GM12878 (cell line): ENCODE results near the gene NPC1. TPM values are rescaled to one million over a fixed set of nuclear protein-coding genes. Genes with fewer than 3 reads are reported as not detected.
A peak's percentile ranks its signal among the peaks of the same experiment; 100 is the strongest.

ENCODE experiments used
- ATAC-seq: fragments of 200-7000 bp; cut with Tn5 transposase; 3 replicates; pipeline ENCODE4 v1.9.1; 2020; ENCODE audit warnings: mild to moderate bottlenecking, moderate library complexity
- BruUV-seq: library from RNA; stranded (reverse); fragments of 400-500 nt; replicated peaks from 2 replicates; lab custom pipeline; 2021; lab: Mats Ljungman, UMichigan
- CTCF ChIA-PET: fragments of 300-600 bp; sonication (Branson Sonifier 250); formaldehyde crosslinking; extraction: SDS; loops from one replicate; lab custom pipeline; 2021; ENCODE audit warnings: inconsistent platforms; lab: Yijun Ruan, JAX
- POLR2A ChIA-PET: fragments of 350-600 bp; formaldehyde crosslinking; extraction: SDS; loops from one replicate; lab custom pipeline; 2021; ENCODE audit warnings: inconsistent platforms; lab: Charles Lee
- RAD21 ChIA-PET: fragments of 300-600 bp; sonication (Branson Sonifier 250); formaldehyde crosslinking; loops from one replicate; lab custom pipeline; 2023; ENCODE audit warnings: antibody characterized with exemption; ENCODE audit not compliant: unreplicated experiment; lab: Charles Lee
- SMC1A ChIA-PET: fragments of 300-600 bp; sonication (Branson Sonifier 250); formaldehyde crosslinking; loops from one replicate; lab custom pipeline; 2023; ENCODE audit not compliant: unreplicated experiment, uncharacterized antibody; lab: Charles Lee
- DNase-seq: peaks from one replicate; pipeline ENCODE4 v3.0.0-alpha.2; 2011; ENCODE audit warnings: low read depth, low spot score
- FAIRE-seq: peaks from 3 replicates; lab custom pipeline; 2011; peaks lifted over from hg19 to GRCh38; lab: Jason Lieb, UNC
- H2AFZ ChIP-seq: 2 replicates; pipeline ENCODE4 v1.6.0; 2011; ENCODE audit warnings: low read depth, low read length, control low read depth; ENCODE audit not compliant: control insufficient read depth
- H3K27ac ChIP-seq: 2 replicates; pipeline ENCODE4 v1.5.1; 2011; ENCODE audit warnings: control low read depth; ENCODE audit not compliant: control insufficient read depth, insufficient read depth
- H3K27me3 ChIP-seq, 2 experiments: replicated peaks in 1 of 2; 2 replicates each; pipeline versions ENCODE4 v1.6.0 to v1.6.1; 2011; ENCODE audit warnings: low read length in 1 of 2; ENCODE audit not compliant: control insufficient read depth in 2 of 2, insufficient read depth in 2 of 2
- H3K36me3 ChIP-seq, 2 experiments: 2 replicates each; pipeline ENCODE4 v1.5.1; 2011; ENCODE audit warnings: low read length in 1 of 2; ENCODE audit not compliant: control insufficient read depth in 2 of 2, insufficient read depth in 2 of 2
- H3K4me1 ChIP-seq: 2 replicates; pipeline ENCODE4 v1.6.1; 2011; ENCODE audit warnings: mild to moderate bottlenecking, low read length, moderate library complexity, mixed read lengths; ENCODE audit not compliant: control insufficient read depth, insufficient read depth
- H3K4me2 ChIP-seq: 2 replicates; pipeline ENCODE4 v1.6.0; 2011; ENCODE audit warnings: control low read depth; ENCODE audit not compliant: control insufficient read depth, insufficient read depth
- H3K4me3 ChIP-seq: fragments of 200-600 bp; sonication (generic); 2 replicates; pipeline ENCODE4 v1.5.1; 2016
- H3K79me2 ChIP-seq: 2 replicates; pipeline ENCODE4 v1.6.0; 2011; ENCODE audit warnings: low read length; ENCODE audit not compliant: control insufficient read depth, insufficient read depth
- H3K9ac ChIP-seq: 2 replicates; pipeline ENCODE4 v1.8.0; 2011; ENCODE audit warnings: low read length, control low read depth, mixed read lengths; ENCODE audit not compliant: control insufficient read depth, insufficient read depth
- H3K9me3 ChIP-seq: replicated peaks from 3 replicates; pipeline ENCODE4 v1.5.1; 2011; ENCODE audit warnings: mild to moderate bottlenecking, low read length; ENCODE audit not compliant: control insufficient read depth, insufficient read depth
- H4K20me1 ChIP-seq: 2 replicates; pipeline ENCODE4 v1.6.0; 2011; ENCODE audit not compliant: control insufficient read depth, insufficient read depth
- BACH1 ChIP-seq: fragments of 450-650 bp; IDR thresholded peaks from 2 replicates; pipeline ENCODE4 v1.6.1; 2017; ENCODE audit warnings: mild to moderate bottlenecking, borderline replicate concordance
- E2F8 ChIP-seq: fragments of 450-650 bp; IDR thresholded peaks from 2 replicates; pipeline ENCODE4 v1.6.1; 2018; ENCODE audit warnings: mild to moderate bottlenecking, low read depth, moderate library complexity; ENCODE audit not compliant: partially characterized antibody
- MEF2B ChIP-seq: fragments of 450-650 bp; IDR thresholded peaks from 2 replicates; pipeline ENCODE4 v1.6.1; 2018; ENCODE audit warnings: mild to moderate bottlenecking, moderate library complexity; ENCODE audit not compliant: partially characterized antibody, poor library complexity, severe bottlenecking
- NFYB ChIP-seq: IDR thresholded peaks from 2 replicates; pipeline ENCODE4 v1.6.1; 2011; ENCODE audit warnings: low read depth, mild to moderate bottlenecking, low read length, improper control_type of control experiment, moderate library complexity; ENCODE audit not compliant: insufficient read depth
- PKNOX1 ChIP-seq: fragments of 450-650 bp; IDR thresholded peaks from 2 replicates; pipeline ENCODE4 v1.6.1; 2016; ENCODE audit warnings: mild to moderate bottlenecking
- POLR2A ChIP-seq: IDR thresholded peaks from 2 replicates; pipeline ENCODE4 v1.6.1; 2011; ENCODE audit warnings: low read depth, mild to moderate bottlenecking, low read length
- USF1 ChIP-seq: IDR thresholded peaks from 2 replicates; pipeline ENCODE4 v1.6.1; 2011; ENCODE audit warnings: borderline replicate concordance, low read depth, mild to moderate bottlenecking, moderate library complexity, mixed read lengths, low read length; ENCODE audit not compliant: insufficient read depth; ENCODE audit errors: extremely low read length
- ZNF207 ChIP-seq: fragments of 450-650 bp; IDR thresholded peaks from 2 replicates; pipeline ENCODE4 v1.6.1; 2014; ENCODE audit warnings: antibody characterized with exemption, mild to moderate bottlenecking, borderline replicate concordance
- ZZZ3 ChIP-seq: IDR thresholded peaks from 2 replicates; pipeline ENCODE4 v1.6.1; 2011; ENCODE audit warnings: low read depth; ENCODE audit not compliant: control insufficient read depth, insufficient read length
- WGBS: methylation state at CpG from one replicate; pipeline ENCODE4 v1.1.6; 2016; ENCODE audit warnings: low lambda C conversion rate; ENCODE audit not compliant: insufficient replicate concordance, insufficient coverage; ENCODE audit errors: missing lambda C conversion rate; 5-methylcytosine and 5-hydroxymethylcytosine counted together
- in situ Hi-C: fragments of 300-500 bp; cut with MboI; formaldehyde crosslinking; loops from 9 replicates; pipeline ENCODE4 v1.14.3; 2018; ENCODE audit warnings: mixed read lengths
- intact Hi-C: fragments of 100-400 bp; cut with micrococcal nuclease; formaldehyde crosslinking; loops from one replicate; pipeline ENCODE4 v1.14.2; 2022; ENCODE audit not compliant: unreplicated experiment
- polyA plus RNA-seq, 11 experiments: library from polyadenylated mRNA; depleted of rRNA in 4 of 11; unstranded in 6 of 11; stranded (reverse) in 5 of 11; fragments of >200 nt; fragmentation: Nextera tagmentation in 4 of 11; fragmentation: Illumina TruSeq in 1 of 11; extraction: Ambion mirVana in 4 of 11; extraction: Trizol in 1 of 11; gene quantifications; 1 replicate in 1 of 11; 2 replicates in 10 of 11; pipeline versions ENCODE4 v1.2.1 to v1.2.3, GENCODE V29; 2011 to 2016; ENCODE audit warnings: inconsistent platforms in 2 of 11, missing spikeins in 2 of 11, low read depth in 1 of 11
- total RNA-seq, 4 experiments: library from RNA; depleted of rRNA in 3 of 4; stranded (reverse); fragments of >200 nt in 3 of 4; fragmentation: Illumina TruSeq in 1 of 4; extraction: Trizol in 1 of 4; gene quantifications; 2 replicates each; pipeline versions ENCODE4 v1.2.1 to v1.2.3, GENCODE V29; 2013 to 2021
- TF ChIP-seq, protein P1 (sequence below): fragments of 450-650 bp; IDR thresholded peaks from 2 replicates; pipeline ENCODE4 v1.6.1; 2017; ENCODE audit warnings: borderline replicate concordance

Gene NPC1
- total and polyA plus RNA-seq, 10 of the 15 experiments (the other 5 are each of a cell fraction or from before 2014, with no cell fraction given) = 10.1 to 45.2 (median 19.4) TPM

GRCh38 chr18:23531912-23532311, 54.4 kb downstream of the NPC1 start:
- ATAC-seq = no peak
- TF ChIP-seq BACH1 = no peak
- TF ChIP-seq POLR2A = peak; percentile 58
- TF ChIP-seq, all 136 proteins: peak for 1
- H4K20me1 ChIP-seq = no peaks in the 10 kb centered on the region
- 97% methylated on average over 13 of the region's 13 CpGs for WGBS
- ChIA-PET CTCF (interaction anchor here (0.7 to 3.1 kb wide), 4 partner anchors 9 to 120 kb away, joined by 3 to 14 read pairs (median 3); no protein-coding TSS in a partner anchor), RAD21 (no interaction called here), SMC1A (interaction anchor here (1.0 to 1.6 kb wide), 5 partner anchors 9 to 541 kb away, joined by 3 to 6 read pairs (median 4); no protein-coding TSS in a partner anchor), POLR2A (interaction anchor here (1.0 kb wide), 1 partner anchor 86 kb away, joined by 4 read pairs; no protein-coding TSS in a partner anchor)
- no peaks in the 10 kb centered on the region for H3K27me3 ChIP-seq
- H3K4me2 ChIP-seq = no peak overlapping the region
- no peaks in the 10 kb centered on the region for H3K4me1 ChIP-seq
- H2AFZ ChIP-seq = no peak overlapping the region
- H3K36me3 ChIP-seq = peaks cover 35 to 48% of the 10 kb centered on the region in 2 experiments
- H3K9ac ChIP-seq = no peak overlapping the region
- in situ Hi-C loops (no loop called here), intact Hi-C loops (no loop called here)
- H3K4me3 ChIP-seq = no peak overlapping the region
- H3K9me3 ChIP-seq = no peaks in the 10 kb centered on the region
- no peak overlapping the region for H3K27ac ChIP-seq
- no TSS peak for BruUV-seq
- DNase-seq = no peak
- no peak for FAIRE-seq
- H3K79me2 ChIP-seq = no peaks in the 10 kb centered on the region

DNA sequence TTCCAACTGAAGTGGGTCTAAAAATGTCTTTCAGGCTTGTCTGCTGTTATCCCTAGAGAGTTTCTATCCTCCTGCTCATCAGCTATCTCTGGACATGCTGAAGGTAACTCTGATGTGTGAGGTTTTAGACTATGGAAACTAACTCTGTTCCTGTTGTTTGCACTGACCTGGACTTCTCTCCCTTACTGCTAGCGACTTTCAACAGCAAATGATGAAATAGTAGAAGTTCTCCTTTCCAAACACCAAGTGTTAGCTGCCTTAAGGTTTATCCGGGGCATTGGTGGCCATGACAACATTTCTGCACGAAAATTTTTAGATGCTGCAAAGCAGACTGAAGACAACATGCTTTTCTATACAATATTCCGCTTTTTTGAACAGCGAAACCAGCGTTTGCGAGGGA, 56.1 kb downstream of the NPC1 start:
- H3K36me3 ChIP-seq = peaks cover 37 to 60% of the 10 kb centered on the region in 2 experiments
- ChIA-PET CTCF (no interaction called here), SMC1A (interaction anchor here (1.5 kb wide), 1 partner anchor 13 kb away, joined by 3 read pairs; no protein-coding TSS in a partner anchor), RAD21 (interaction anchor here (0.6 kb wide), 1 partner anchor 99 kb away, joined by 3 read pairs; no protein-coding TSS in a partner anchor), POLR2A (no interaction called here)
- H3K27me3 ChIP-seq = no peaks in the 10 kb centered on the region
- H4K20me1 ChIP-seq = no peaks in the 10 kb centered on the region
- FAIRE-seq (no peak), ATAC-seq (no peak), DNase-seq (no peak)
- no peak overlapping the region for H3K4me3 ChIP-seq
- H3K27ac ChIP-seq = no peak overlapping the region
- in situ Hi-C loops = no loop called here
- no peak overlapping the region for H2AFZ ChIP-seq
- no peaks in the 10 kb centered on the region for H3K79me2 ChIP-seq
- intact Hi-C loops = no loop called here
- no peak overlapping the region for H3K9ac ChIP-seq
- no TSS peak for BruUV-seq
- no peaks in the 10 kb centered on the region for H3K9me3 ChIP-seq
- no peaks in the 10 kb centered on the region for H3K4me1 ChIP-seq
- WGBS = 92% methylated on average over 7 of the region's 7 CpGs
- H3K4me2 ChIP-seq = no peak overlapping the region
- TF ChIP-seq, protein P1, sequence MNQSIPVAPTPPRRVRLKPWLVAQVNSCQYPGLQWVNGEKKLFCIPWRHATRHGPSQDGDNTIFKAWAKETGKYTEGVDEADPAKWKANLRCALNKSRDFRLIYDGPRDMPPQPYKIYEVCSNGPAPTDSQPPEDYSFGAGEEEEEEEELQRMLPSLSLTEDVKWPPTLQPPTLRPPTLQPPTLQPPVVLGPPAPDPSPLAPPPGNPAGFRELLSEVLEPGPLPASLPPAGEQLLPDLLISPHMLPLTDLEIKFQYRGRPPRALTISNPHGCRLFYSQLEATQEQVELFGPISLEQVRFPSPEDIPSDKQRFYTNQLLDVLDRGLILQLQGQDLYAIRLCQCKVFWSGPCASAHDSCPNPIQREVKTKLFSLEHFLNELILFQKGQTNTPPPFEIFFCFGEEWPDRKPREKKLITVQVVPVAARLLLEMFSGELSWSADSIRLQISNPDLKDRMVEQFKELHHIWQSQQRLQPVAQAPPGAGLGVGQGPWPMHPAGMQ = no peak
- no peak for TF ChIP-seq USF1
- TF ChIP-seq NFYB = no peak
- TF ChIP-seq MEF2B = no peak
- TF ChIP-seq E2F8 = no peak
- no peak for TF ChIP-seq PKNOX1
- no peak for TF ChIP-seq ZNF207
- no peak for TF ChIP-seq ZZZ3
